Esophagus mucosa (tissue), 1 donor: ENCODE data around the gene MAGEB17. TPM values are rescaled to one million over a fixed set of nuclear protein-coding genes. Genes with fewer than 3 reads are reported as not detected.
"Not testable (repeated sequence)": the region's sequence is repeated elsewhere in the genome, so short reads cannot be mapped to it uniquely, and the experiment has no call there.

ENCODE experiments used
- ATAC-seq: fragments of 200-7000 bp; cut with Tn5 transposase; one replicate; pipeline ENCODE4 v1.9.1; 2020
- total RNA-seq: library from RNA; stranded (reverse); gene quantifications from one replicate; pipeline ENCODE4 v1.2.4, GENCODE V29; 2023
- donor health status: DM: yes; HTN: yes; CAD: no.

MAGEB17 gene
- total RNA-seq, 1 donor from 2014 or later: not detected

DNA sequence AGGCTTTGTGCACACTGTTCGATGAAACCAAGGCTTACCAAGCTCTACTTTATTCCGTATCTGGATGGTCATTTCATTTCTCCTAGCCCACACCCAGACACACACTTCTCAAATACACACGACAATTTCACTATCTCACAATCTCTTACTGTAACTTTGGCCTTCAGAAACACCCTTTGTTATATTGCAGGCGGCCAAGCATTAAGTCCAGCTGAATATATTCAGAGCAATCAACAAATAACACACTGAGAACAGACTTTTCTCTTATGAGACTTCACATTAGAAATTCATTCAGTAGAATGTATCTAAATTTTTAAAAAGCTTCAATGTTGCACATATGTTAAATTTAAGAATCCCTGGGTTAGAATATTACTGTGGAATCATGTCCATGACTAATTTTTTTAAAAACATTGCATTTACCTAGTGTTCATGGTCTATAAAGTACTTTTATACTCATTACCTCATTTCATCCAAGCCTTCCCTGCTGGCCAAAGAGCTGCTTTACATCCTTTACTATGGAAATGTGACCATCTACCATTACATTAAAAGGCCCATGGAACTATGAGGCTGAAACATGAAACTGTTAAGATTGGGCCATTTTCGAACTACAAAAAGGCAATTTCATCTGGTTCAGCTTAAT lies 10.5 kb upstream of the MAGEB17 start:
- no peak for ATAC-seq

DNA sequence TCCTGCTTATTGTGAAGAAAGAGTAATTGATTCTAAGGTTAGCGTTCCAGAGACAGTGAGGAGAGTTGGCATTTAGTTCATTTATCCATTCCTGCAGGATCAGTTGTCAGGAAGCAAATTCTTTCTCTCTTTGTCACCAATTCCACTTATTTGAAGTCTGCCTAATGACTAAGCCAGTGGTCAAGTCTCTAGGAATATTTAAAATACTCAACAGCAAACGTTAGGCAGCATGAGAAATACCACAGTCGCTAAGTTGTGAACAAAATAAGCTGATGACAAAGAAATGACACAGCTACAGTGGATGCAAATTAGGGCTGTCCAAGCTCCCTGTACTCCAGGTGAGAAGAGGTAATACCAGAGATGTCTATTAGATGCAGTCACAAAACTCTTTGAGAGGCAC lies 6.6 kb upstream of the MAGEB17 start:
- no peak for ATAC-seq

- ATAC-seq: not testable (repeated sequence)
Measured at GRCh38 chrX:16161173-16161572, 6.1 kb upstream of the MAGEB17 start.

- no peak for ATAC-seq
Measured at GRCh38 chrX:16162391-16162790, 4.9 kb upstream of the MAGEB17 start.

- ATAC-seq: no peak
Measured at GRCh38 chrX:16164748-16165147, 2.5 kb upstream of the MAGEB17 start.

- no peak for ATAC-seq
Measured at GRCh38 chrX:16171039-16171438, 3.8 kb downstream of the MAGEB17 start.

- ATAC-seq: no peak
Measured at GRCh38 chrX:16171944-16172343, 4.7 kb downstream of the MAGEB17 start.

- no peak for ATAC-seq
Measured at GRCh38 chrX:16172391-16172790, 5.1 kb downstream of the MAGEB17 start.

GRCh38 chrX:16175329-16176061 lies 8.2 kb downstream of the MAGEB17 start:
- no peak for ATAC-seq

DNA sequence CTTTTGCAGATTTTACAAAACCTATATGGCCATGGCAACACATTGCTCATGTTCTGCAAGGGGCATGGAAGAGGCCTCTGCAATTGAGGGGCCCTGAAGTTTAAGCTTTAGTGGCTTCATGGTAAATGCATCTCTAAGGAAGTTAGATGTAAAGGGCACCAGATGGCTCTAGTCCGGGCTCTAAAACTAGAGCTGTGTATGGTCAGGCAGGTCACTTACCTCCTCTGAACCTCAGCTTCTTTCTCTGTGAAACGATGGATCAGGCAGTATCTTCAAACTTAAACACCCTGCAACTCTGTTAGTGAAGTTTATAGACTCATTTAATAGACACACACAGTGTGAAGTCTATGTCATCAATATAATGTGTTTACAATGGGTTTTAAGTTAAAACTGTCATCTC lies 10.0 kb downstream of the MAGEB17 start:
- ATAC-seq: no peak

- not testable (repeated sequence) for ATAC-seq
Measured at GRCh38 chrX:16183843-16184242, 16.6 kb downstream of the MAGEB17 start.

- ATAC-seq: no peak
Measured at GRCh38 chrX:16185725-16186136, 18.4 kb downstream of the MAGEB17 start.

- ATAC-seq: no peak
Measured at GRCh38 chrX:16186380-16187007, 19.2 kb downstream of the MAGEB17 start.

DNA sequence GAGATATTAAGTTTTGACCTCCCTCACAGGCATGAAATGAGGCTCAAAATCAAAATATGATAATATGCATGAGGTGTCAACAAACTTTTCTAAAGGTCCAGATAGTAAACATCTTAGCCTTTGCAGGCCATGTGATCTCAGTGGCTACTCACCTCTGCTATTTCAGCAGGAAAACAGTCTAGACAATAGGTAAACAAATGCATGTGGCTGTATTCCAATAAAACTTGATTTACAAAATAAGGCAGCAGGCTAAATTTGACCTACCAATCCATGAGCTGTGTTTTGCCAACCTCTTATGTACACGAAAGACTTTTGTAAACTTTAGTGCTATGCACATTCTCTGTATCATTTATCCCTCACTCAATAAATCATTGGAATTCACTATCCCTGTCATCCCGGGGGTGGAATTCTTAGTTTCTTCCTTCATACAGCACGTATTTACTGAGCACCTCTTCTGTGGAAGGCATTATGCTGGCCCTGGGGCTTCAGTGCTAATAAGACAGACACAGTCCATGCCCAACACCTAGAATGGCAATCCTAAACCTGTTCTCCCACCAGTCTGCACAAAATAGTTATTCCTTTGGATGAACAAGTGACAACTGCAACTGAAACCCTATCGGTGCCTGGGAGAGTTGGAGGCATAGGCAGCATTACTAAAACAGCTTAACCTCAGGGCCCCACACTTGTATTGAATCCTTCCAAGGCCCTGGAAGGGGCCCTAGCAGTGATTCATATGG lies 19.9 kb downstream of the MAGEB17 start:
- no peak for ATAC-seq

GRCh38 chrX:16188687-16189086 lies 21.4 kb downstream of the MAGEB17 start:
- ATAC-seq: no peak

- no peak for ATAC-seq
Measured at GRCh38 chrX:16191605-16192004, 24.3 kb downstream of the MAGEB17 start.

GRCh38 chrX:16196829-16197228 lies 29.5 kb downstream of the MAGEB17 start:
- ATAC-seq: no peak

DNA sequence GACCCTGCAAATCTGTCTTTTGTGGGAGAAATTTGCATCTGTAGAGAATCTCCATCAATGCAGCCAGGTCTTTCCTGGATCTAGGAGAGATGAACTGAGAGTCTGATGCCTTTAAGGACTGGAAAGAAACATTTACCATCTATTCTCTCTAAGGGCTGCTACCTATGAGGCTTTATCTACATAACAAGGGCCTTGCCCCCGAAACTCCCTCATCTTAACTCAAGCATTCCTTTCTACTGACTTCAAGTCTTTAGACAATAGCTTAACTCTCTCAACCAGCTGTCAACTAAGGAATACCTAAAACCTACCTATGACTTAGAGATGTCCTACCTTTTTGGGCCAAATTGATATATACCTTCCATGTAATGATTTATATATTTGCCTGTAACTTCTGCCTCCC lies 32.1 kb downstream of the MAGEB17 start:
- ATAC-seq: no peak

GRCh38 chrX:16202943-16203342 lies 35.7 kb downstream of the MAGEB17 start:
- no peak for ATAC-seq

DNA sequence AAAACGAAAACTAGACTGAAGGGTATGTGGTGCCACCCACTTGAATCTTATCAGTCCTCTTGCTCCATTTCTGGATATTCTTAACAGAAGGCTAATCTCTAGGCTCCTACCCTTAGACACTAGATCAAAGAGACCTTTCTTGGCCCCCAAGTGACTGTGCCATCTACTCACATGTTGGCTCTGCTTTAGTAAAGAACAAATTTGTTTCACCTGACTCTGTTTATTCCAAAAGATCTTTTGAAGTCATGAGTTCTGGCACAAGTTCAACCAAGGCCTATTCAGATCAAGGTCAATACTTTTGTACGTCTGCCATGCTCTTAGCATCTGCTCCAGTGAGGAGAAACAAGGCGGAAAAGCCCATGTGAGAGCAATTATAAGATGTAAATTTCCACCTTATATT lies 37.3 kb downstream of the MAGEB17 start:
- no peak for ATAC-seq

DNA sequence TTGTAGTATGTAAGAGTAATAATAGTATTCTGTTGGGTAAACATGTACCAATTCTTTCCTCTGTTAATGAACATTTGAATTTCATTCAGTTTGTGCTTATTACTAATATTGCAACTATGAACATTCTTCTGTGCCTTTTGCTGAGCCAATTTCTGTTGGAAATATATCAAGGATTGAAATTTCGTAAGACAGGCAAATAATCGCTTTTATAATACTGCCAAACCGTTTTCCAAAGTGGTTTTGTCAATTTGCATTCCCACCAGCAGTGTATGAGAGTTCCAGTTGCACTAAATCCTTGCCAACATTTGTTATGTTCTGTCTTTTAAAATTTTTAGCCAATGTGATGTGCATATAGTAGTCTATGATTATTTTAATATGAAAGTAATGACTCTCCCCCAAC lies 38.6 kb downstream of the MAGEB17 start:
- no peak for ATAC-seq

GRCh38 chrX:16207634-16208033 lies 40.4 kb downstream of the MAGEB17 start:
- ATAC-seq: no peak

DNA sequence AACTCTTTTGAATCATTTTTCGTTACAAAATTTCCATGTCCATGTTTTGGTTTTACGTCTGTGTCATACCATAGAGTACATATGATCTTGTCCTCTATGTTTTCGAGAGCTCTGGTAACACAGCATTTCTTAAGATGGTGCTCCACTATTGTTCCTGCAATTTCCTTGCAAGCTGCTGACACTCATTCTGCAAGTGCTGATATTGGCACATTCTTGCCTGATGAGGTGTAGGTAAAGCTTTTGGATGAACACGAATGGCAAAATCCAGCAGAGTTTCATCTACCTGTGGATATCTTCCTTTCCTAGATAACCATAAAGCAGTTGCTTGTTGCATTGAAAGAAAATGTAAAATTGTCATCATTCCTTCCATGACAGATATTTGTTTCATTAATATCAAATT lies 41.3 kb downstream of the MAGEB17 start:
- ATAC-seq: no peak
